Muscle layer of colon (tissue), 2 donors: ENCODE results near the gene HPGD.
"Not testable (repeated sequence)": the region's sequence is repeated elsewhere in the genome, so short reads cannot be mapped to it uniquely, and the experiment has no call there.

Experiments
- H3K27ac ChIP-seq: one replicate; pipeline ENCODE4 v1.7.0; 2013; ENCODE audit warnings: low read depth, mild to moderate bottlenecking, low read length, moderate library complexity
- H3K27me3 ChIP-seq, 2 donors: one replicate each; pipeline ENCODE4 v1.7.0; 2013; ENCODE audit warnings: low read length in 2 of 2, mild to moderate bottlenecking in 2 of 2; ENCODE audit not compliant: insufficient read depth in 2 of 2, control insufficient read depth in 1 of 2
- H3K36me3 ChIP-seq: one replicate; pipeline ENCODE4 v1.7.0; 2013; ENCODE audit warnings: mild to moderate bottlenecking, low read length; ENCODE audit not compliant: insufficient read depth
- H3K4me1 ChIP-seq: one replicate; pipeline ENCODE4 v1.7.0; 2013; ENCODE audit warnings: mild to moderate bottlenecking, low read length; ENCODE audit not compliant: insufficient read depth
- H3K4me3 ChIP-seq, 2 donors: one replicate each; pipeline ENCODE4 v1.7.0; 2013; ENCODE audit warnings: low read length in 2 of 2, low read depth in 1 of 2, mild to moderate bottlenecking in 1 of 2, moderate library complexity in 1 of 2
- H3K9ac ChIP-seq: one replicate; pipeline ENCODE4 v1.7.0; 2013; ENCODE audit warnings: low read length
- H3K9me3 ChIP-seq: one replicate; pipeline ENCODE4 v1.7.0; 2013; ENCODE audit warnings: mild to moderate bottlenecking, low read length
- donor health status: abdominal sarcoma.
- donor health status: Adenocarcinoma of cecum.

HPGD gene

GRCh38 chr4:174496631-174497432 lies 25.5 kb downstream of the HPGD start:
- no peak overlapping the region for H3K4me3 ChIP-seq
- H3K9me3 ChIP-seq, result no peaks in the 10 kb centered on the region
- peaks cover 6% of the 10 kb centered on the region for H3K36me3 ChIP-seq
- peaks cover 22% of the 10 kb centered on the region for H3K4me1 ChIP-seq
- no peak overlapping the region for H3K9ac ChIP-seq
- no peak overlapping the region for H3K27ac ChIP-seq
- no peaks in the 10 kb centered on the region for H3K27me3 ChIP-seq

- no peaks in the 10 kb centered on the region for H3K9me3 ChIP-seq
- H3K4me1 ChIP-seq, result peaks cover 22% of the 10 kb centered on the region
- no peak overlapping the region for H3K27ac ChIP-seq
- no peaks in the 10 kb centered on the region for H3K27me3 ChIP-seq
- peaks cover 6% of the 10 kb centered on the region for H3K36me3 ChIP-seq
- H3K4me3 ChIP-seq, result no peak overlapping the region
- H3K9ac ChIP-seq, result no peak overlapping the region
Observed at GRCh38 chr4:174495626-174496025, 26.7 kb downstream of the HPGD start.

DNA sequence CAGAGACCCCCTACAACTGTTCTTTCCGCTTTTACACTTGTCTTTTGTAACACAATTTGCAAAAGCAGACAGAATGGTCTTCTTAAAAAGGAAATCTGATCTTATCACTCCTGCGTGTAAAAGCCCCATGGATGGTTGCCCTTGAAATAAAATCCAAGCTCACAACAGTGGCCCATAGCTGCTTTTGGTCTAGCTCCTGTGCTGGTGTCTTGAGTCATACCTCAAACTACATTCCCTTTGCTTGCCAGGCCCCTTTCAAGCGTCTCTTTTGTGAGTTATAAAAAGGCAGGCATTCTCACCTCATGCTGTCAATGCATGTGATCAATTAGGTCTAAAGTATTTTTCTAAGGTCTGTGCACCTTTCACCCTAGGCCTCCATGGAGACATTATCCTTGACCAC lies 27.6 kb downstream of the HPGD start:
- H3K36me3 ChIP-seq, result peaks cover 6% of the 10 kb centered on the region
- no peak overlapping the region for H3K27ac ChIP-seq
- no peak overlapping the region for H3K4me3 ChIP-seq
- no peak overlapping the region for H3K9ac ChIP-seq
- H3K9me3 ChIP-seq, result no peaks in the 10 kb centered on the region
- H3K27me3 ChIP-seq, result no peaks in the 10 kb centered on the region
- peaks cover 22% of the 10 kb centered on the region for H3K4me1 ChIP-seq

DNA sequence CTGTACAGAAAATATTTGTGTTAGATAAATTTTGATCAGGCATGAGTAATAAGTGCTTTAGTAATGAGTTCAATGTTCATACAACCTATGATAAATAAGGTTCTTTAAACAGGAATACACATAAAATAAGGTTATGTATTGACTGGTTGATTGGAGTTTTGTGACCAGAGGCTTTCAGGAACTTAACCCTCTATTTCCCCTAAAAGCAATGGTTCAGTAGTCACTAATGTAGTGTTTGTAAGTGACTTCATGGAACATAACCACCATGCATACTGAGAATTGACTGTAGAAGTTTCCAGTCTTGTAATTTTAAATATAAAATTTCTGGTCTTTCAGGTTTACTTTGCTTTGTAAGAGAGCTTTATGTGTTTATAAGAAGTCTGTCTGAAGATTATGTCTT lies 28.1 kb downstream of the HPGD start:
- no peak overlapping the region for H3K4me3 ChIP-seq
- H3K36me3 ChIP-seq, result peaks cover 6% of the 10 kb centered on the region
- H3K9ac ChIP-seq, result no peak overlapping the region
- H3K27me3 ChIP-seq, result no peaks in the 10 kb centered on the region
- peaks cover 17% of the 10 kb centered on the region for H3K4me1 ChIP-seq
- H3K9me3 ChIP-seq, result no peaks in the 10 kb centered on the region
- no peak overlapping the region for H3K27ac ChIP-seq

DNA sequence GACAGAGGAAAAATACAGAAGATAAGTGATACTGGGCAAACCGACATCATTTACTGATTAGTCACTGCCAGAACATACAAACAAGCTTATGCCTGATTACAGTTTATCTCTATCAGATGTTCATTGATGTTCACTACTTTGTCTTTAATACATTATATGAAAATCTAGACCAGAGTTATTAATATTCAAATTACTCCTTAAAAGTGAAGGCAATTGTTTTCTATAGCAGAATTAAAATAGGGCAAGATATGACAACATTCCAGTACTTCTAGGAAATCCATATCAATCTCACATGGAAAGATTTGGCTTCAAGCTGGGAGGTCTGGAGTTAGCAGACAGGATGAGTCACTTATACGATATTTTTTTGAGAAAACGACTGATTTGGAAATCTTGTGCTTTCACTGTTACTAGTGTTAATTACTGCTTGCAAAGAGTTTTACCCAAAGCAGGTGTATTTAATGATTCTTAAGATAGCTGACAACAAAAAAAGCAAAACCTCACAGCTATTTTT lies 31.8 kb downstream of the HPGD start:
- peaks cover 6% of the 10 kb centered on the region for H3K36me3 ChIP-seq
- no peaks in the 10 kb centered on the region for H3K4me1 ChIP-seq

DNA sequence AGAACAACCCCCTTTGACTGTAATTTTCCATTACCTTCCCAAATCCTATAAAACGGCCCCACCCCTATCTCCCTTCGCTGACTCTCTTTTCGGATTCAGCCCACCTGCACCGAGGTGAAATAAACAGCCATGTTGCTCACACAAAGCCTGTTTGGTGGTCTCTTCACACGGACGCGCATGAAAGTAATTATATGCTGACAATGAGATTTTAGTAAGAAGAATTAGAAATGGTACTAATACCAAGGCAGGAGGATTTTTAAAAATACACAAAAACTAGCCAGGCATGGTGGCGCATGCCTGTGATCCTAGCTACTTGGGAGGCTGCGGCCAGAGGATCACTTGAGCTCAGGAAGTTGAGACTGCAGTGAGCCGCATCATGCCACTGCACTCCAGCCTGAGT lies 33.9 kb downstream of the HPGD start:
- H3K36me3 ChIP-seq, H3K9me3 ChIP-seq, H3K27me3 ChIP-seq: not testable (repeated sequence)

More for the DNA sequence above, 31.8 kb downstream of the HPGD start:
- Histone ChIP-seq H3K27me3 (no peaks in the 10 kb centered on the region), H3K27ac (no peak overlapping the region), H3K9ac (no peak overlapping the region), H3K4me3 (no peak overlapping the region), H3K9me3 (no peaks in the 10 kb centered on the region)

GRCh38 chr4:174485025-174485424 lies 37.3 kb downstream of the HPGD start:
- H3K36me3 ChIP-seq, result no peaks in the 10 kb centered on the region
- H3K4me3 ChIP-seq, result no peak overlapping the region
- H3K27me3 ChIP-seq, result no peaks in the 10 kb centered on the region
- H3K27ac ChIP-seq, result no peak overlapping the region
- no peaks in the 10 kb centered on the region for H3K4me1 ChIP-seq
- H3K9me3 ChIP-seq, result no peaks in the 10 kb centered on the region
- no peak overlapping the region for H3K9ac ChIP-seq

More for the DNA sequence above, 33.9 kb downstream of the HPGD start:
- not testable (repeated sequence) for H3K4me3 ChIP-seq, H3K9ac ChIP-seq, H3K4me1 ChIP-seq, H3K27ac ChIP-seq

- Histone ChIP-seq H3K9me3 (no peaks in the 10 kb centered on the region), H3K27me3 (no peaks in the 10 kb centered on the region), H3K9ac (no peak overlapping the region), H3K36me3 (no peaks in the 10 kb centered on the region), H3K4me3 (no peak overlapping the region), H3K4me1 (no peaks in the 10 kb centered on the region), H3K27ac (no peak overlapping the region)
Observed at GRCh38 chr4:174483792-174484191, 38.5 kb downstream of the HPGD start.

DNA sequence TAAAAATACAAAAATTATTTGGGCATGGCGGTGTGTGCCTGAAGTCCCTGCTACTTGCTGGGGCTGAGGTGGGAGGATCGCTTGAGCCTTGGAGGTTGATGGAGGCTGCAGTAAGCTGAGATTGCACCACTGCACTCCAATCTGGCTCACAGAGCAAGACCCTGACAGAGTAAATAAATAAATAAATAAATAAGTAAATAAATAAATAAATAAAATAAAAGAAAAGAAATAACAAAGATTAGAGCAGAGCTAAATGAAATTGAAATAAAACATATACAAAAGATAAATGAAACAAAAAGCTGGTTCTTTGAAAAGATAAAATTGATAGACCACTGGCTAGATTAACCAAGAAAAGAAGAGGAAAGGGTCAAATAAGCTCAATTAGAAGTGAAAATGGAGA lies 43.1 kb downstream of the HPGD start:
- no peaks in the 10 kb centered on the region for H3K36me3 ChIP-seq
- H3K4me1 ChIP-seq, result no peaks in the 10 kb centered on the region
- H3K9me3 ChIP-seq, result no peaks in the 10 kb centered on the region
- no peak overlapping the region for H3K4me3 ChIP-seq
- no peaks in the 10 kb centered on the region for H3K27me3 ChIP-seq
- no peak overlapping the region for H3K9ac ChIP-seq
- no peak overlapping the region for H3K27ac ChIP-seq

- Histone ChIP-seq H3K27ac (no peak overlapping the region), H3K9me3 (no peaks in the 10 kb centered on the region), H3K4me3 (no peak overlapping the region), H3K9ac (no peak overlapping the region), H3K4me1 (no peaks in the 10 kb centered on the region), H3K36me3 (no peaks in the 10 kb centered on the region), H3K27me3 (no peaks in the 10 kb centered on the region)
Observed at GRCh38 chr4:174475528-174475927, 46.8 kb downstream of the HPGD start.

DNA sequence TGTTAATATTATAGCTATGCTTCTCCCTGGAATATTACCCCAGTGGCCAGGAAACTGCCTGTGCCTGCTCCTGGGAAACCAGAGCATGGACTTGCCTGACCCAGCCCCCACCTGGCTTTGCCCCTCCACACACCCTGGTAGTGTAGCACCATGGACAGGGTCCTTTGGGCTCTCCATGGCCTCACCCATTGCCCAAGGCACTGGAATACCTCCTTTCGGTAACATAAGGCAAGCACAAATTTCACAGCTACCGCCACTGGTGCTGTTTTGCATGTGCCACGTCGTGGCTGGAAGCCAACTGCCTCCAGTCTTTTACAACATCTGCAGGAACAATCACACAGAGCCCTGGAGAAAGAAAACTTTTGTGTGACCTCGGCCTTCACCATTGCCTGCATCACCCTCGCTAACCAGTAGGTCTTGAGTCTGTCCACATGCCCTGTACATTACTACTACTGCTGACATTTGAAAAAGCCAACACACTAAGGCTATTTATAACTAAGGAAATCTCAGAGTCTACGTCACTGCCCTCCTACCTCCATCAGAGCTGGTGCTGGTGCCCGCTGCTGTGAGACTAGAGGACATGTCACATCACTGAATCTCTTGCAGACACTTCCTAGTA lies 47.7 kb downstream of the HPGD start:
- no peaks in the 10 kb centered on the region for H3K4me1 ChIP-seq
- no peak overlapping the region for H3K4me3 ChIP-seq
- H3K27me3 ChIP-seq, result no peaks in the 10 kb centered on the region
- H3K9me3 ChIP-seq, result no peaks in the 10 kb centered on the region
- no peak overlapping the region for H3K9ac ChIP-seq
- H3K36me3 ChIP-seq, result no peaks in the 10 kb centered on the region
- no peak overlapping the region for H3K27ac ChIP-seq

DNA sequence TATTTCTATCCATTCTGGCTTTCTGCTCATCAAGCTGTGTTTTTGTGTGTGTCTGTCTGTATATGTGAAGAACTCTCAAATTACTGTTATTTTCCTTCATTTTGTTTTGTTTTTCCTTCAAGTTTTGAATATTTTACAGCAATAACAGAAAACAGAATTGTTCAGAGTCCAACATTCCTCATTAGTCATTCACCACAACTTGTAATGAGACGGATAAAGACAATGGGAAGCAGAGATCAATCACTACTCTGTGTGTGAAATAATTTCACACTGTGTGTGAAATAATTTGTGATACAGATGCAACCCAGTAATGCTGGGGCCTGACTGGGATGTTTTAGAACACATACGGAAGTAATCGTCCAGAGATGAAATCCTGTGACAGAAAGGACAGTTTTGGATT lies 55.2 kb downstream of the HPGD start:
- Histone ChIP-seq H3K9me3 (peaks cover 3% of the 10 kb centered on the region), H3K27ac (no peak overlapping the region), H3K4me1 (no peaks in the 10 kb centered on the region), H3K36me3 (no peaks in the 10 kb centered on the region), H3K9ac (no peak overlapping the region), H3K27me3 (no peaks in the 10 kb centered on the region), H3K4me3 (no peak overlapping the region)
